Activated naive CD8-positive, alpha-beta T cell (primary cell): Measurements from ENCODE around the gene HOXA9.

Experiments used
- H3K27ac Mint-ChIP-seq: one replicate; pipeline ENCODE4 v1.8.0; 2021; ENCODE audit warnings: mixed read lengths
- H3K27me3 Mint-ChIP-seq: one replicate; pipeline ENCODE4 v1.8.0; 2021; ENCODE audit warnings: mixed read lengths
- H3K36me3 Mint-ChIP-seq: one replicate; pipeline ENCODE4 v1.8.0; 2021; ENCODE audit warnings: mixed read lengths
- H3K4me1 Mint-ChIP-seq: one replicate; pipeline ENCODE4 v1.8.0; 2021; ENCODE audit warnings: low read depth, mixed read lengths
- H3K4me3 Mint-ChIP-seq: one replicate; pipeline ENCODE4 v1.8.0; 2021; ENCODE audit warnings: mild to moderate bottlenecking, mixed read lengths
- H3K9me3 Mint-ChIP-seq: one replicate; pipeline ENCODE4 v1.8.0; 2021; ENCODE audit warnings: low read depth, mixed read lengths

Gene HOXA9

DNA sequence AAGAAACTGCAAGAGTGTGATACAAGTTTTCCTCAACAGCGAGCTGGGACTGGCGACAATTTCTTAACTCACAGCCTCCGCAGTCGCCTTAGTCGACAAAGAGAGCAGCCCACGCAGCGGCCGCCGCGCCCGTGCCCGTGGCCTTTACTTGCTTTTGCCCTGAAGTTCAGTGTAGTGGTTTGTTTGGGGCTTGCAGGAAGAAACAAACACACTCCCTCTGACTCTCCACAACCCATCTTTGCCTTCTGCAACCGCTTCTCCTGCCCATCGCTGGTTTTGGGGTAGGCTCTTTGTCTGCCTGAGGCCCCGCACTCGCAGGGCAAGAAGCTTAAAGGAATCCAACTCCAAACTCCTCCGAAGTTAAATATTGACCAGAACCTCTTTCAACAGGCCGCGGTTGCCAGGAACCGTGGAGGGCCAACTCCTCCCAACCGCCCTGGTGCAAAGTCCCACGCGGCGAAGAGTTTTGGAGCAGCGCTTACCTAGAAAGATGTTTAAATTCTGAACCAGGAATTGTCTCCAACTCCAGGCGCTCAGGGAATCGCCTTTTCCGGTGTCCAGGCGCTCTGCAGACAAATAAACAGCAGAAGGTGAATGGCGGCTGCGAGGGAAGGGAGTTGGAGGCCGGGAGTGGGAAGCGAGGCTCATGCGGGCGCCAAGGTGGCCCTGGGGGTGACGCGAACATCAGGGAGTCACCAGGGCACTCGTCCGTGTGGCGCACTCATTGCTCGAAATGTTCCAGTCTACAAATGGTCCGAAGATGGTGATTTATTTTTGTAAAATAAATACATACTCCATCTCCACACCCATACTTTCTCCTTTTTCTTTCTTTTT lies 43.0 kb downstream of the HOXA9 start:
- H3K4me3 Mint-ChIP-seq: no peak overlapping the region

DNA sequence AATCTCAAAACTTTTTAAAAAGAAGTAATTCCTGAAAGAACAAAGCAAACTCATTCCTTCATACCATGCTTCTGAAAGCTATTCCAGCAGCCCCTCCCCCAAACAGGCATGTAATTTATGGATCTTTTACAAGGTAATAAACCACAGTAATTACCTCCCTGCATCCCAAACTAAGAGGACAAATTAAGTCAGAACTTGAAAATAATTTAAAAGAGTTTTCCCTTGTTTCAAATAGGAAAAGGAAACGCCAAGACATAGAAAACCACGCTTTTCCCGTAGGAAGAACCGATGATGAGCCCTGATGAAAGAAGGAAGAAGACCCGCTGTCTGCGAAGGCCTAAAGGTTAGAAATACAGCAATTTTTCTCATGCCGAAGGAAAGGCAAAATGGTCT lies 43.7 kb downstream of the HOXA9 start:
- H3K27ac Mint-ChIP-seq: no peak overlapping the region

More for the DNA sequence above, 43.0 kb downstream of the HOXA9 start:
- H3K27ac Mint-ChIP-seq: no peak overlapping the region
- no peaks in the 10 kb centered on the region for H3K36me3 Mint-ChIP-seq
- no peaks in the 10 kb centered on the region for H3K9me3 Mint-ChIP-seq
- H3K4me1 Mint-ChIP-seq: no peaks in the 10 kb centered on the region
- H3K27me3 Mint-ChIP-seq: peaks cover 9% of the 10 kb centered on the region

DNA sequence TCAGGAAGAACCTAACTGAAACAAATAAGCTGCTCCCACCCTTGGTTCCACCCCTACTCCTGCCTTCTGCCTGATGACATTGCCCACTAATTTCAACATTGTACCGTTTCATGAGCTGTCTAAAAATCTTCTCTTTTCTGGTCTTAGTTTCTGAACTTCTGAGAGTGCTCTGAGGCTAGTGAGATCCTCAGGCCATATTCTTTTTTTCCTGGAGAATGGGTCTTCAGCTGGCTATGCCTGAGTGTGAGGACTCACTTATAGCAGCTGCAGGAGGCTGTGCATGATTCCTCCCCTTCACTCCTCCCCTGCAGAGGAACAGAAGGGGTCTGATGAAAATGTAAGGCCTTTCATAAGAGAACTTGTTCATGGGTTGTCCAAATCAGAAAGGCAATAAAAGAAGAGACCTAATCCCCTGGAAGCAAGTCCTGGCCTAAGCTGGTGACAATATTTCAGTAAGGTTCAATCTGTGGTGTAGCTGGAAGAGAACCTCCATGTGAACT lies 45.9 kb downstream of the HOXA9 start:
- Mint-ChIP-seq H3K9me3 (no peaks in the 10 kb centered on the region), H3K27ac (no peak overlapping the region), H3K4me1 (no peaks in the 10 kb centered on the region), H3K4me3 (no peak overlapping the region), H3K36me3 (no peaks in the 10 kb centered on the region), H3K27me3 (peaks cover under 1% of the 10 kb centered on the region)

More for the DNA sequence above, 43.7 kb downstream of the HOXA9 start:
- Mint-ChIP-seq H3K4me3 (no peak overlapping the region), H3K9me3 (no peaks in the 10 kb centered on the region), H3K27me3 (peaks cover 6% of the 10 kb centered on the region), H3K4me1 (no peaks in the 10 kb centered on the region), H3K36me3 (no peaks in the 10 kb centered on the region)

DNA sequence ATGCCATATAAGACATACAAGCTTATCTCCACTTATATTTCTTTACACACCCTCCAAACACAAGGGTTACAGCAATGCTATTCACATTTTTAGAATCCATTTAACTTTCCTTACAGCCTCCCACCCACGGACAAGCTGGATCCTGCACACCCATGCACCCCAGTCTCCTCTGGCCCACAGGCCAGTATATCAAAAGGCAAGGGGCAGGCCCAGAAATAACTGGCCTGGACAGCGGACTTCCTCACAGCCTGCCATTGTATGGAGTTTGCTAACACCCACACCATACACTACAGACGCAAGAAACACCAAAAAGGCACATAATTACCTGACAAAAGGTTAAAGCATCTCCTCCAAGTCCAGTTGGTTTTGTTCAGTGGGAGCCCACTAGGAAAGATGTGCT lies 46.8 kb downstream of the HOXA9 start:
- no peak overlapping the region for H3K4me3 Mint-ChIP-seq
- H3K36me3 Mint-ChIP-seq: no peaks in the 10 kb centered on the region
- no peaks in the 10 kb centered on the region for H3K9me3 Mint-ChIP-seq
- no peaks in the 10 kb centered on the region for H3K4me1 Mint-ChIP-seq
- no peak overlapping the region for H3K27ac Mint-ChIP-seq
- H3K27me3 Mint-ChIP-seq: no peaks in the 10 kb centered on the region

DNA sequence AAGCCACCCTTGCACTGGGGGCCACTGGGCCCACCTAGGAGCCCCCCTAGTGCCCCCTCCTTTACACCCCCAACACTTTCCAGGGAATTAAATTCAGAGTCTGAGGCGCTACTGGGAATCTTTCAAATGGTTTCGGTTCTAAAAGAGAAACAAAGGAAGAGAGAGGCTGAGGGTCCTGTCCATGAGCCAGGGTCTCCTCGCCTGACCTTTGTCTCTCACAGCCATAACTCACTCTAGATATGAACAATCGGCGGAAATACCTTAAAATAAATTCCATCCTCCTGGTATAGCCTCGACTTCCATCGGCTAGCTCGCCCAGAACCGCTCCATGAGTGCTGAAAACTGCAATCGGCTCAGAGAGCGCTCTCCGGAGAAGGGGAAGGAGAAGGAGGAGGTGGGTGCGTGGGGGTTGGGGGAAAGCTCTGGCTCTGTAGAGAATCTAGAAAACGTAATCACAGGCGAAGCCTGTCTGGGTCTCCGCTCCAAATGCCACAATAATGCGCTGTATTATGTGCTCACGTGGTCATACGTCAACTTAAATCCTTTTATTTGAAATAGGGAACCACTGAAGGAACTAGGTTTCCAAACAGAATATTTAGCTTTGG lies 47.3 kb downstream of the HOXA9 start:
- Mint-ChIP-seq H3K4me3 (no peak overlapping the region), H3K9me3 (no peaks in the 10 kb centered on the region), H3K27ac (no peak overlapping the region), H3K27me3 (no peaks in the 10 kb centered on the region), H3K4me1 (no peaks in the 10 kb centered on the region), H3K36me3 (no peaks in the 10 kb centered on the region)

DNA sequence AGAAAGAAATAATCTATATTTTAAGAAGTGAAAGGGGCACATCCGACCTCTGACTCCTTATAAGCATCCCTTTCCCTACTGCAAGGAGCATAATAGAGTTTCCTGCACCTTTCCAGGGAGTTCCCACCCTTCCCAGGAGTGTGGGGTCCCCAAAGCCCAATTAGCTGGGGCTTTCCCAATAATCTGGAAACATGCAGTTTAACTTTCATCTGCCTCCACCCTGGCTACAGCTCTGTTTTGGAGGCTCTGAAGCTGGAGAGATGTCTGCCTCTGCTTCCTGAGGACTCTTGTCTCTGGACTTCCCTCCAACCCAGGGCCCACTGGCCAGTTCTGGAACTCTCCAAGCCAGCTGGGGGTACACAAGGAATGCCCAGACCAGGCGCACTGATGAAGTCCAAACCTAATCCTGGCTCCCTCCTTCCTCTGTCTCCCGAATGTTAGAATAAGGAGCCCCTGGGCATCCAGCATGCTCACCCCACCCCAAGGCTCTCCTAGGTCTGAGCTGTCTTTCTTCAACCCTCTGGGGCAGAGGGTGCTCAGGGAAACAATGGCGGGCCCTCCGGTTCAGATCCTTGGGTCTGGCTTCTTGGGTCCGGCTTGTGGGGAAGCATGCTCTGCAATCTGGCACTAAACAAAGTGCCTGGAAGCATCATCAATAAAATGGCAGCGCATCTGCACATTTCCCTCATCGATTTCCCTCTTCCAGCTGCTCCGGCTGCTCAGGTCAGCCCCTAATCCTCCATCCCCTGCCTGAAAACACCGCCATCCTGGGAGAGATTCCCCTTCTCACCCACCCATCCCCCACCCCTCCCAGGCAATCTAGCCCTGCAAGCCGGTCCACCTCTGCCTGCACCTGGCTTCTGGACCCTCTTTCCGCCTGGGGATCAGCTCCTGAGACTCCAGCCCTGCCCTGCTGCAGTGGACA lies 48.1 kb downstream of the HOXA9 start:
- no peak overlapping the region for H3K4me3 Mint-ChIP-seq
- no peaks in the 10 kb centered on the region for H3K36me3 Mint-ChIP-seq
- H3K27ac Mint-ChIP-seq: no peak overlapping the region
- no peaks in the 10 kb centered on the region for H3K27me3 Mint-ChIP-seq
- no peaks in the 10 kb centered on the region for H3K9me3 Mint-ChIP-seq
- H3K4me1 Mint-ChIP-seq: no peaks in the 10 kb centered on the region

DNA sequence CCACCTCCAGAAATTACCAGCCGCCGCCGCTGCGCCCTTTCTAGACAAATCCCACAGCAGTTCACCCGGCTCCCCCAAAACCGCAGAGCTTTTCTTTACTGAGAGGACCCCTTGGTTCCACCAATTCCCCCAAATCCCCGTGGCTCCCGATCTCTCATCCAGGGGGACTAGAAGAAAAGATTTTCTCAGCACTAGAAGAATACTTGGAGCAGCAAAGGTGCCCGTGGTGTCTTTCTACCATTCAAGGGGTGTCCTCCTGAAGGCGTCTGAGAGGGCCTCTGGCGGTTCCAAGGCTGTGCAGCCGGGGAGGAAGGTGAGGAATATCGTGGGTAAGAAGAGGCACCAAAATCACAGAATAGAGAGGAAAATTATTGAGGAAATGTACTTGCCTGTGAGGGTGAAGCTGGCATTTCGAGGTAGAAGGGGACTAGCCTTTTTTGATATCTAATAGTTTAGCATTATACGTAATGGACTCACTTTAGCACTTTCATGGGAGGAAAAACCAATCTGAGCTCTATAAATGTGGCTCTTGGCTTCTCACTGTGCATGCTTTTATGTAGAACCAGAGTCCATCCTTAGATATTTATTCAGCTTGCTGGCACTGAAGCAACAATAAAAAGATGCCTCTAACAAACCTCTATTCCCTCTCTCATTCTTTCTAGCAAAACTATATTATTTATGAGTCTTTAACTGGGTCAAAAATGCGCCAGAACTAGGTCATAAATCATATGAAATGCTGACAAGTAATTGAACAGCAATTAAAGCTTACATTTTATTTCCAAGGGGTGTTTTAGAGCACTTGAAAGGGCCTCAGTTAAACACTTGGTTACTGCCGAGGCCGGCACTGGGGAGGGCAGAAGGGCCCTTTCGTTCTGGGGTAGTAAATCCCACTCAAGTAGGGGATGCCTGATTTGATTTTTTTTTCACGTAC lies 49.0 kb downstream of the HOXA9 start:
- Mint-ChIP-seq H3K4me3 (no peak overlapping the region), H3K4me1 (no peaks in the 10 kb centered on the region), H3K27ac (no peak overlapping the region), H3K9me3 (no peaks in the 10 kb centered on the region), H3K27me3 (no peaks in the 10 kb centered on the region), H3K36me3 (no peaks in the 10 kb centered on the region)

DNA sequence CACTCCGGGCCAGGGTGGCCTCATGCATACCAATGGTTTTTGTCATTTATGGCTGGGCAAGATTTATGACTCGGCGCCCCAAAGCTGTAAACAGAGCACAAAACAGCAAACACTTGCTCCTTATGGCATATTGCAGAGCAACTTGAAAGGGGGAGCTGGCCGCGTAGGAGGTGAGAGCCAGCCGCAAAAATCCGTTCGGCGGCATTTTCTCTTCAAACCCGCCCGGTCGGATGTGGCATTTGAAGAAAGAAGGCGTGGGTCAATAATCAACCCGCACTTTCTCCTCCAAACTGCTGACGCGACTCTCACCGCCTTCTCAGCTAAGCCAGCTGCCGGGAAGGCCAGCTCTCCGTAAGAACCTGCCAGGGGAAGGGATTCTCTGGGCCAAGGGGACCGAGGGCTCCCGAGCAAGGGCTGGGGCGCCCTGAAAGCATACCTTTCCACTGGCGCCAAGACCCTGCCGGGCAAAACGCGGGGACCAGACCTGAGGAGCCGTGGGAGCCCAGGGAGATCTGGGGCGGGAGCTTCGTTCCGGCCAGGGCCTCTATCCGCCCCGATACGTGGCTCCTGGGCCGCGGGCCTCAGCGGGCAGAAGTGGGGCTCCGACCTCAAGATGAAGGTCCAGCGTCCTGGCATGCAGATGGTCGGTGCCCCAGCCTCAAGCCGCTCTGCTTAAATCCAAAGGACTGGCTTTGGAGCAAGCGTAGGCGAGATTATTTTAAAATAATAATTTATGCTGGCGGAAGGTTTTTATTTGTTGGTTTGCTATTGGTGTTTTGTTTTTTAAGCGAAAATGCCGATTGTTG lies 49.9 kb downstream of the HOXA9 start:
- Mint-ChIP-seq H3K4me1 (no peaks in the 10 kb centered on the region), H3K27ac (no peak overlapping the region), H3K27me3 (no peaks in the 10 kb centered on the region), H3K9me3 (no peaks in the 10 kb centered on the region), H3K4me3 (no peak overlapping the region), H3K36me3 (no peaks in the 10 kb centered on the region)

DNA sequence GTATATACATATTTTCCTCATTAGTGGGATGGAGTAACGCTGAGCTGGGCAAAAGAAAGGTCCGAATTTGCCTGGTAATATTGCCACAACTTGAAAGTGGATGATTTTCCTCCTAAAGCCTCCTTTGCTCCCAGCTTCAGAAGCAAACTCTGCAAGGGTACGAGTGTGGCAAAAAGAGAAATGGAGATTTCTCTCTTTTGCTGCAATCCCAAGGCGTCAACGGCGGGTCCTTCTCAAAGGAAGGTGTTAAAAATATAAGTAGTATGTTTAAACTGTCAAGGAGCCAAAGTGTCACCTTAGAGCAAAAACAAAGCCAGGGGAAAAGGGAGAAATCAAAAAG lies 50.5 kb downstream of the HOXA9 start:
- H3K9me3 Mint-ChIP-seq: no peaks in the 10 kb centered on the region
- no peaks in the 10 kb centered on the region for H3K27me3 Mint-ChIP-seq
- no peaks in the 10 kb centered on the region for H3K36me3 Mint-ChIP-seq
- H3K4me3 Mint-ChIP-seq: no peak overlapping the region
- no peak overlapping the region for H3K27ac Mint-ChIP-seq
- no peaks in the 10 kb centered on the region for H3K4me1 Mint-ChIP-seq

DNA sequence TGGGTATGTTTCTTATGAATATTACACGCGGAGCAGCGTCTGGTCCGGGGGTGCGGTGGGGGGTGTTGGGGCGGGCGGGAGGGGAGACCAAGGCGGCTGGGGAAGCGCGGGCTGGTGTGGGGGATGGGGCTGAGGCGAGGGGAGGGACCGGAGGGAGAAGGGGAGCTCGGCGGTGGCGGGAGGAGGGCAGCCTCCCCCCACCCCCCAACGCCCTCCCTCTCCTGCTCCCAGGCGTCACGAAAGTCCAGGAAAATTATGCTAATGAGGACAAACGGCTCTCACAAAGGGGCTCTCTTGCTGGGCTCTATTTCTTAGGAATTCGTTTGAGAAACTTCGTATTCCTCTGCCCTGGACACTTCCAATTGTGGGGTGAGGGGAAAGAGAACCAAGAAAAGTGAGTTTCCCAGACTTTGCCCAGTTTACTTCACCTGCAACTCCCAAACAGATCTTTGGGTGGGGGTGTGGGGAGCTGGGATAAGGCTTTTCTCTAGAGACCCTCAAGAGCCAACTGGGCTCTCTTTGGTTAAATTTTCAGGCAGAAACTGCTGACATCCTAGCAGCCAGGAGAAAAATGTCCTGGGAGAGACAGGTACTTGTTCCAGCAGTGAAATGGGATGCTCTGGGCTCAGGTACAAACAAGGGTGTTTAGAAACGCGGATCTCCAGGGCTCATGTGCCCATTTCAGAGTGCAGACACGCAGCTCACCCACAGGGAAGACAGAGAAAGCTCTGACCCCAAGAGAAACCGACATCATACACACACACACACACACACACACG lies 51.2 kb downstream of the HOXA9 start:
- Mint-ChIP-seq H3K27me3 (no peaks in the 10 kb centered on the region), H3K9me3 (no peaks in the 10 kb centered on the region), H3K4me3 (no peak overlapping the region), H3K4me1 (no peaks in the 10 kb centered on the region), H3K36me3 (no peaks in the 10 kb centered on the region), H3K27ac (no peak overlapping the region)

DNA sequence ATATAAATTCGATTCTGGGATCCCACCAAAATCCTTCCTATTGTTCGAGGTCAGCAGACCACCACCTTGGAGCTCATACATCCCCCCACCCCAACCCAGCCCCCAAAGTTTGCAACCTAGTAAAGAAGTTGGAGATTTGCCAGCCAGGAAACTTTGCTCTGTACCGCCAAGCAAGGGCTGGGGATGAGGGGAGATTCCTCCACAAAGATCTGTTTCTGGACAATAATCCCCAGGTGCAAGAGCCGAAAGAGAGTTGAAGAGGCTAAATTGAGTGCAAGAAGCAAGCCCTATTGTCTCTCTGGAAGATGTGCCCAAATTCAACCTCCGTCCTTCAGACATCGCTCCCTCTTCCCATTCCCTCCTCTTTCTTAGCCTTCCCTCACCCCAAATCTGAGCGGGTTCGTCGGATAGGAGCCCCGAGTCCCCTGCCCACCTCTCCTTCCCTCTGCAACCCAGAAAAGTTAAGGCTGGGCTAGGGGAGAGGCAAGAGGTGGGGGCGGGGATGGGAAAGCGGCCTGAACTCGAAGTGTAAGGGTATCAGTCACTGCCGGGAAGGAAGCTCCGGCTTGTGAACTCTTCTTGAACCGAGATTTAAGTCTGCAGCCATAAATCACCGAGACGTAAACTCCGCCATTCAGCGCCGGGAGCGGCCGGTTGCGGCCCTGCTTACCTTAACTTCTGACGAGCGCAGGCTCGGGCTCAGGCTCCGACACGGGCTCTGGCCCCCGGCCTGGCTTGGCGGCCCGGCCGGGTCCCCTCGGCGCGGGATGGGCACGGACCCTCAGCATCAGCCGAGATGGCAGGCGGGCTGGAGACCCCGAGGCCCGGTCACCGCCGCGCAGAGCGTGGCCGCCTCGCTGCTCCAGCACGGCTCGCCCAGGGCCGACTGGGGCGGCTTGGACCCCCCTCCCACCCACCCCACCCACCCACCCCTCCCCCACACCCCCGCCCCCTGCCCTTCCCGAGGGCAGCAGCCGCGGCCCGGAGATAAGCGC lies 52.1 kb downstream of the HOXA9 start:
- Mint-ChIP-seq H3K27ac (no peak overlapping the region), H3K27me3 (no peaks in the 10 kb centered on the region), H3K9me3 (no peaks in the 10 kb centered on the region), H3K36me3 (no peaks in the 10 kb centered on the region), H3K4me1 (no peaks in the 10 kb centered on the region), H3K4me3 (no peak overlapping the region)
